PFSK-1 (cell line): ENCODE results near the gene NDN. TPM values are rescaled to one million over a fixed set of nuclear protein-coding genes. Genes with fewer than 3 reads are reported as not detected.

ENCODE experiments used
- FOXP2 ChIP-seq: optimal IDR thresholded peaks from 2 replicates; pipeline ENCODE3; 2011; ENCODE audit warnings: borderline replicate concordance, control low read depth, inconsistent platforms; ENCODE audit not compliant: insufficient read depth; ENCODE audit errors: extremely low read length, extremely low read depth
- POLR2AphosphoS5 ChIP-seq: IDR thresholded peaks from 2 replicates; pipeline ENCODE4 v1.6.1; 2012; ENCODE audit warnings: low read depth, mild to moderate bottlenecking, control low read depth, low read length, moderate library complexity
- SIN3A ChIP-seq: IDR thresholded peaks from 2 replicates; pipeline ENCODE4 v1.6.1; 2012; ENCODE audit warnings: mild to moderate bottlenecking, low read length, moderate library complexity, borderline replicate concordance; ENCODE audit not compliant: insufficient read depth
- TAF1 ChIP-seq: IDR thresholded peaks from 2 replicates; pipeline ENCODE4 v1.6.1; 2012; ENCODE audit warnings: low read length, control low read depth, borderline replicate concordance; ENCODE audit not compliant: insufficient read depth
- polyA plus RNA-seq: library from polyadenylated mRNA; unstranded; fragments of >200 nt; gene quantifications from one replicate; pipeline ENCODE4 v1.2.1, GENCODE V29; 2012; ENCODE audit warnings: low read depth, missing spikeins; ENCODE audit not compliant: insufficient read length
- TF ChIP-seq, protein P1 (sequence below), 2 experiments: IDR thresholded peaks; 2 replicates each; pipeline versions ENCODE4 v1.6.1 to v1.8.0; 2011 to 2012; ENCODE audit warnings: low read depth in 2 of 2, low read length in 2 of 2, control low read depth in 1 of 2, inconsistent platforms in 1 of 2, mild to moderate bottlenecking in 1 of 2, moderate library complexity in 1 of 2; ENCODE audit not compliant: insufficient read depth in 1 of 2

Gene NDN, protein sequence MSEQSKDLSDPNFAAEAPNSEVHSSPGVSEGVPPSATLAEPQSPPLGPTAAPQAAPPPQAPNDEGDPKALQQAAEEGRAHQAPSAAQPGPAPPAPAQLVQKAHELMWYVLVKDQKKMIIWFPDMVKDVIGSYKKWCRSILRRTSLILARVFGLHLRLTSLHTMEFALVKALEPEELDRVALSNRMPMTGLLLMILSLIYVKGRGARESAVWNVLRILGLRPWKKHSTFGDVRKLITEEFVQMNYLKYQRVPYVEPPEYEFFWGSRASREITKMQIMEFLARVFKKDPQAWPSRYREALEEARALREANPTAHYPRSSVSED
- polyA plus RNA-seq, result not detected

DNA sequence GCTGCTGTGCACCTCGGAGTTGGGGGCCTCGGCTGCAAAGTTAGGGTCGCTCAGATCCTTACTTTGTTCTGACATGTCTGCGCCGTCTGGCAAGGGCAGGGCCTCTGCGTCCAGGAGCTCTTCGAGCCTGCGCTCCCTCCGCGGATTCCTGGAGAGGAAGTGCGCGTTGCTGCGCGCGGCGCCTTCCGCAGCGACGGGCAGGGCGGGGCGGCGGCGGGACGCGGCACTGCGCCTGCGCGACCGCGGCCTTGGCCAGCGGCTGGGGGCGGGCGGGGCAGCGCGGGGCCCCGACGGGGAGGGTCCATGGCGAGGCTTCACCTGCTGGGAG, at the start of gene NDN:
Gene NDN, minus strand, starts transcription at position 163 of the 328 bp plus-strand sequence. Its CDS starts 88 bp downstream, at position 75.
- TF ChIP-seq, protein P1, sequence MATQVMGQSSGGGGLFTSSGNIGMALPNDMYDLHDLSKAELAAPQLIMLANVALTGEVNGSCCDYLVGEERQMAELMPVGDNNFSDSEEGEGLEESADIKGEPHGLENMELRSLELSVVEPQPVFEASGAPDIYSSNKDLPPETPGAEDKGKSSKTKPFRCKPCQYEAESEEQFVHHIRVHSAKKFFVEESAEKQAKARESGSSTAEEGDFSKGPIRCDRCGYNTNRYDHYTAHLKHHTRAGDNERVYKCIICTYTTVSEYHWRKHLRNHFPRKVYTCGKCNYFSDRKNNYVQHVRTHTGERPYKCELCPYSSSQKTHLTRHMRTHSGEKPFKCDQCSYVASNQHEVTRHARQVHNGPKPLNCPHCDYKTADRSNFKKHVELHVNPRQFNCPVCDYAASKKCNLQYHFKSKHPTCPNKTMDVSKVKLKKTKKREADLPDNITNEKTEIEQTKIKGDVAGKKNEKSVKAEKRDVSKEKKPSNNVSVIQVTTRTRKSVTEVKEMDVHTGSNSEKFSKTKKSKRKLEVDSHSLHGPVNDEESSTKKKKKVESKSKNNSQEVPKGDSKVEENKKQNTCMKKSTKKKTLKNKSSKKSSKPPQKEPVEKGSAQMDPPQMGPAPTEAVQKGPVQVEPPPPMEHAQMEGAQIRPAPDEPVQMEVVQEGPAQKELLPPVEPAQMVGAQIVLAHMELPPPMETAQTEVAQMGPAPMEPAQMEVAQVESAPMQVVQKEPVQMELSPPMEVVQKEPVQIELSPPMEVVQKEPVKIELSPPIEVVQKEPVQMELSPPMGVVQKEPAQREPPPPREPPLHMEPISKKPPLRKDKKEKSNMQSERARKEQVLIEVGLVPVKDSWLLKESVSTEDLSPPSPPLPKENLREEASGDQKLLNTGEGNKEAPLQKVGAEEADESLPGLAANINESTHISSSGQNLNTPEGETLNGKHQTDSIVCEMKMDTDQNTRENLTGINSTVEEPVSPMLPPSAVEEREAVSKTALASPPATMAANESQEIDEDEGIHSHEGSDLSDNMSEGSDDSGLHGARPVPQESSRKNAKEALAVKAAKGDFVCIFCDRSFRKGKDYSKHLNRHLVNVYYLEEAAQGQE (IDR thresholded peaks at IDR 0.05; ENCODE audit: insufficient read depth in 1 of 2, low read depth in 2 of 2, low read length in 2 of 2), result no peak
- TF ChIP-seq POLR2AphosphoS5, result no peak
- TF ChIP-seq FOXP2, result no peak
- TF ChIP-seq TAF1, result no peak
- TF ChIP-seq SIN3A, result no peak

DNA sequence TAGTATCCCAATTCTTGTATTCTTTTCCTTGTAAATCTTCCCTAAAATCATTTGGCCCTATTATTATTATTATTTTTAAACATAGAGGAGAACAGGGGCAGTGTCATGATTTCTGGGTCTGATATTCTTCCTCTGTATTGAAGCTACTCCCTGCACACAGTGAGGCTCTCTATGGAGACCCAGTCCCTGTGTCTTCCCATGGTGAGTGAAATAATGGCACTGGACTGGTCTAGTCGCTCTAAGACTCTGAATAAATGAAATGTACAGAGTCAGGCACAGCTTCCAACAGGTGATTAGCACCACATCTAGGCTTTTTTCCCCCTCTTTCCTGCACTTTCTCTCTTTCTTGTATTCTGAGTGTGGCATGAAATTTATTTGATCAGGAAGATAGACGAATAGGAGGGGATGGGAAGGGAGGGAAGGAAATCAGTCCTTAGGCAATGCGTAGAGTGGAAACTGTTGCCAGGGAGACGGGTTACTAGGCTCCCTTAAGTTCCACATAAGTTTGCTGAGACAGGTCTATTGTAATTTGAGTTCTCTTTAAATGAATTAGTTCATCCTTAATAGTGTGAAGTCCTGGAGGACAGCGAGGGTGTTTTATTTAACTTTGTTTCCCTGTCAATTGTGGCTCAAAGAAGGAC, 49.0 kb upstream of the NDN start:
- no peak for TF ChIP-seq TAF1
- no peak for TF ChIP-seq POLR2AphosphoS5
- no peak for TF ChIP-seq FOXP2
- no peak for TF ChIP-seq SIN3A
- TF ChIP-seq, protein P1 (IDR thresholded peaks at IDR 0.05; ENCODE audit: insufficient read depth in 1 of 2, low read depth in 2 of 2, low read length in 2 of 2), result no peak

DNA sequence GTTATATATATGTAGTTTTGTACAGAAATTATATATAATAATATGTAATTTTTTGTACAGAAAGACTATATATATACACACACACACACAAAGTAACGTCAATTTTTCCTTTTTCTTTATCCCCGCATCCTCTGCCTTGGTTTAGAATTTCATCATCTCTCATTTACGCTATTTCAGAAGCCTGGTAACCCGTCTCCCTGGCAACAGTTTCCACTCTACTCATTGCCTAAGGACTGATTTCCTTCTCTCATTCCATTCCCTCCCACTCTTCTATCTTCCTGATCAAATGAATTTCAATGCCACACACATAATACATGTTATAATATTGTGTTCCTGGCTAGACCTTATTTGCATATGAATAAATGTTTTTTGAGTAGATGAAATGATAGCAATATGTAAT, 47.8 kb upstream of the NDN start:
- TF ChIP-seq TAF1, result no peak
- TF ChIP-seq, protein P1 (IDR thresholded peaks at IDR 0.05; ENCODE audit: insufficient read depth in 1 of 2, low read depth in 2 of 2, low read length in 2 of 2), result no peak
- TF ChIP-seq SIN3A, result no peak
- TF ChIP-seq POLR2AphosphoS5, result no peak
- TF ChIP-seq FOXP2, result no peak

DNA sequence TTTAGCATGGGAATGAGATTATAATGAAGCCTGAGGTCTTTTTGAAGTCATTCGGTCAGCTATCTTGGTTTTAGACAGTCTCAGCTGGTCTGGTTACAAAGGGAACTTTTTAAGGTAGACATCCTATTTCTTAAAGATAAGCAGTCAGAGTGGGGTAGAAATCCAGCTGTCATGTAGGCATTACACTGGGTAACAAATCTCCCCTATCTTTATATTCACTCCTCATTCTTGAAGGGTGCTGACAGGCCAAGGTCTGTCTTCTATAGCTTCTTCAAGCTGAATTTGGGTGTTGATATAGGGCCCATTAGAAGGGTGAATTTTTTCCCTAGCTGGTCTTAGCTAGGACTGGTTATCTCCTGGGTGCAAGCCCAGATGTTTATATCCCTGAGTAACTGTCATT, 21.2 kb upstream of the NDN start:
- TF ChIP-seq SIN3A, result no peak
- TF ChIP-seq POLR2AphosphoS5, result no peak
- TF ChIP-seq, protein P1 (IDR thresholded peaks at IDR 0.05; ENCODE audit: insufficient read depth in 1 of 2, low read depth in 2 of 2, low read length in 2 of 2), result no peak

DNA sequence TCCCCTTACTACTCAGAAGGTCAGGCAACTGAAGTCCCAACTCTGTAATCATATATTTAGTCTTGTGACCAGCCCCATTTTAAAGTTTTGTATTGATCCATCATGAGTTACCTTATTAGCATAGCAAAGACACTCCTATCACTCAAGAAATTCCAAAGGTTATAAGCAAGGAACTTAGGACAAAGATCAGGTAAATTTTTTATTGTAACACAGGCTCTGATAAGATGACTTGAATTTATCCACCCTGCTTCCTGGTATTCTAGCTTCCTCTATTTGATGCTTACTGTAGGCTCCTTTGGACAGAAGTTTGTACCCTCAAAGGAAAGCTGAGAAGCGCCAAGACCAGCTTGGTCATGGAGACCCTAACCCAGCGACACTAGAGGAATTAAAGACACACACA, 8.2 kb upstream of the NDN start:
- TF ChIP-seq FOXP2, result no peak
- TF ChIP-seq, protein P1 (IDR thresholded peaks at IDR 0.05; ENCODE audit: insufficient read depth in 1 of 2, low read depth in 2 of 2, low read length in 2 of 2), result no peak
- no peak for TF ChIP-seq TAF1
- no peak for TF ChIP-seq POLR2AphosphoS5
- TF ChIP-seq SIN3A, result no peak
